ENCODE data around the gene WBP2. TPM values are rescaled to one million over a fixed set of nuclear protein-coding genes. Genes with fewer than 3 reads are reported as not detected.

The WBP2 gene
- polyA plus RNA-seq, 1 donor from 2014 or later: 21.7 TPM

DNA sequence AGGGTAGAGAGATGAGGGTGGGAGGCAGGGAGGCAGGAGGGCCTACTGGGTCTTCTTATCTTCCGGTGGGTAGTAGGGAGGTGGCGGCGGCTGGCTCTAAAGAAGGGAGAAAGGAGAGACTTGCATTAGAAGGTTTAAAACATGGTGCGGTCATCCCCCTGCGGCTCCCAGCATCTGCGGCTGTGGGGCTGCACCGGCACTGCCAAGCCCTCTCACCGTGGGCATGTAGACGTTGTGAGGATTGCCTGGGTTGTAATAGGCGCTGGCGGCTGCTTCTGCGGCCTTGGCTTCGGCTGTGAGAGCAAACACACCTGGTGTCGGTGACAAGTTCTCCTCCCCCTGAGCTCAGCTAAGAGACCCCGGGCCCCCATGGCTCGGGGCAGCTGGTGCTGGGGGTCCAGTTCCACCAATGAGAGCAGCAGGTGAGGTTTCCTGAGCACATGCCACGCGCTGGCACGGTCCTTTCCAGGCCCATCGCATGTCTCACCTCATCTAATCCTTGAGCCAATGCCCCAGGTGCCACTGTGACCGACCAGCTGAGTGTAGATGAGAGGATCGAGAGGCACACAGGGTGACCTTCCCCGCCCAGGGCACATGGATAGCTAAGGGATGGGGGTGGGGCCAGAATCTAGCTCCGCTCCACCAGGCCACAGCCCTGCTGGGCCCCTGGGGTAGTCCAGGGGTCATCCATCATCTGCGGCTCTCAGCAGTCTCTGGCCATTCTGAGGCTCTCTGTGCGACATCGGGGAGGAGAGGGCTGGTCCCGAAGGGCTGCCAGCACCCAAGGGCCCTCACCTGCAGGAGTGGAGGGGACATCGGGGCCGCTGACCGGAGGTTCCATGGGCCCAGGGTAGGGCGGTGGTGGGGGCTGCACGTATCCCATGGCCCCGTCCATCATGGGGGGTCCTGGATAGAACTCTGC lies 8.2 kb downstream of the WBP2 start:
- Histone ChIP-seq H3K9me2 (ENCODE audit: insufficient read depth, low read length) (no peaks in the 10 kb centered on the region), H3K9ac (ENCODE audit: low read length) (no peak overlapping the region), H3K27me3 (ENCODE audit: insufficient read depth, low read depth, low read length) (no peaks in the 10 kb centered on the region), H3K79me2 (replicated peaks; ENCODE audit: insufficient read depth, low read length) (no peaks in the 10 kb centered on the region), H3K36me3 (ENCODE audit: insufficient read depth, low read length) (no peaks in the 10 kb centered on the region), H3F3A (ENCODE audit: insufficient read depth, low read length, poor library complexity, severe bottlenecking) (no peaks in the 10 kb centered on the region), H3K27ac (ENCODE audit: low read length) (no peak overlapping the region), H3K9me3 (ENCODE audit: low read length) (no peaks in the 10 kb centered on the region), H3K4me3 (ENCODE audit: low read length) (no peak overlapping the region), H2AFZ (ENCODE audit: low read depth, low read length) (no peak overlapping the region), H3K4me2 (ENCODE audit: low read length) (no peak overlapping the region), H4K20me1 (ENCODE audit: insufficient read depth) (no peaks in the 10 kb centered on the region)
- TF ChIP-seq TAF1 (IDR thresholded peaks at IDR 0.05; ENCODE audit: low read depth) (no peak), SMC3 (conservative IDR thresholded peaks at IDR 0.05; ENCODE audit: poor library complexity) (no peak), RAD21 (conservative IDR thresholded peaks at IDR 0.05) (no peak), EZH2 (IDR thresholded peaks at IDR 0.05; ENCODE audit: borderline replicate concordance, insufficient read depth, low read length, poor library complexity, severe bottlenecking) (no peak), MXI1 (conservative IDR thresholded peaks at IDR 0.05; ENCODE audit: poor library complexity, severe bottlenecking) (no peak), EP300 (conservative IDR thresholded peaks at IDR 0.05; ENCODE audit: poor library complexity, severe bottlenecking) (no peak), POLR2AphosphoS5 (IDR thresholded peaks at IDR 0.05) (no peak)
- TF ChIP-seq, protein P1, sequence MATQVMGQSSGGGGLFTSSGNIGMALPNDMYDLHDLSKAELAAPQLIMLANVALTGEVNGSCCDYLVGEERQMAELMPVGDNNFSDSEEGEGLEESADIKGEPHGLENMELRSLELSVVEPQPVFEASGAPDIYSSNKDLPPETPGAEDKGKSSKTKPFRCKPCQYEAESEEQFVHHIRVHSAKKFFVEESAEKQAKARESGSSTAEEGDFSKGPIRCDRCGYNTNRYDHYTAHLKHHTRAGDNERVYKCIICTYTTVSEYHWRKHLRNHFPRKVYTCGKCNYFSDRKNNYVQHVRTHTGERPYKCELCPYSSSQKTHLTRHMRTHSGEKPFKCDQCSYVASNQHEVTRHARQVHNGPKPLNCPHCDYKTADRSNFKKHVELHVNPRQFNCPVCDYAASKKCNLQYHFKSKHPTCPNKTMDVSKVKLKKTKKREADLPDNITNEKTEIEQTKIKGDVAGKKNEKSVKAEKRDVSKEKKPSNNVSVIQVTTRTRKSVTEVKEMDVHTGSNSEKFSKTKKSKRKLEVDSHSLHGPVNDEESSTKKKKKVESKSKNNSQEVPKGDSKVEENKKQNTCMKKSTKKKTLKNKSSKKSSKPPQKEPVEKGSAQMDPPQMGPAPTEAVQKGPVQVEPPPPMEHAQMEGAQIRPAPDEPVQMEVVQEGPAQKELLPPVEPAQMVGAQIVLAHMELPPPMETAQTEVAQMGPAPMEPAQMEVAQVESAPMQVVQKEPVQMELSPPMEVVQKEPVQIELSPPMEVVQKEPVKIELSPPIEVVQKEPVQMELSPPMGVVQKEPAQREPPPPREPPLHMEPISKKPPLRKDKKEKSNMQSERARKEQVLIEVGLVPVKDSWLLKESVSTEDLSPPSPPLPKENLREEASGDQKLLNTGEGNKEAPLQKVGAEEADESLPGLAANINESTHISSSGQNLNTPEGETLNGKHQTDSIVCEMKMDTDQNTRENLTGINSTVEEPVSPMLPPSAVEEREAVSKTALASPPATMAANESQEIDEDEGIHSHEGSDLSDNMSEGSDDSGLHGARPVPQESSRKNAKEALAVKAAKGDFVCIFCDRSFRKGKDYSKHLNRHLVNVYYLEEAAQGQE (IDR thresholded peaks at IDR 0.05; ENCODE audit: borderline replicate concordance): no peak
- TF ChIP-seq, protein P2, sequence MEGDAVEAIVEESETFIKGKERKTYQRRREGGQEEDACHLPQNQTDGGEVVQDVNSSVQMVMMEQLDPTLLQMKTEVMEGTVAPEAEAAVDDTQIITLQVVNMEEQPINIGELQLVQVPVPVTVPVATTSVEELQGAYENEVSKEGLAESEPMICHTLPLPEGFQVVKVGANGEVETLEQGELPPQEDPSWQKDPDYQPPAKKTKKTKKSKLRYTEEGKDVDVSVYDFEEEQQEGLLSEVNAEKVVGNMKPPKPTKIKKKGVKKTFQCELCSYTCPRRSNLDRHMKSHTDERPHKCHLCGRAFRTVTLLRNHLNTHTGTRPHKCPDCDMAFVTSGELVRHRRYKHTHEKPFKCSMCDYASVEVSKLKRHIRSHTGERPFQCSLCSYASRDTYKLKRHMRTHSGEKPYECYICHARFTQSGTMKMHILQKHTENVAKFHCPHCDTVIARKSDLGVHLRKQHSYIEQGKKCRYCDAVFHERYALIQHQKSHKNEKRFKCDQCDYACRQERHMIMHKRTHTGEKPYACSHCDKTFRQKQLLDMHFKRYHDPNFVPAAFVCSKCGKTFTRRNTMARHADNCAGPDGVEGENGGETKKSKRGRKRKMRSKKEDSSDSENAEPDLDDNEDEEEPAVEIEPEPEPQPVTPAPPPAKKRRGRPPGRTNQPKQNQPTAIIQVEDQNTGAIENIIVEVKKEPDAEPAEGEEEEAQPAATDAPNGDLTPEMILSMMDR (IDR thresholded peaks at IDR 0.05; ENCODE audit: poor library complexity, severe bottlenecking): no peak

DNA sequence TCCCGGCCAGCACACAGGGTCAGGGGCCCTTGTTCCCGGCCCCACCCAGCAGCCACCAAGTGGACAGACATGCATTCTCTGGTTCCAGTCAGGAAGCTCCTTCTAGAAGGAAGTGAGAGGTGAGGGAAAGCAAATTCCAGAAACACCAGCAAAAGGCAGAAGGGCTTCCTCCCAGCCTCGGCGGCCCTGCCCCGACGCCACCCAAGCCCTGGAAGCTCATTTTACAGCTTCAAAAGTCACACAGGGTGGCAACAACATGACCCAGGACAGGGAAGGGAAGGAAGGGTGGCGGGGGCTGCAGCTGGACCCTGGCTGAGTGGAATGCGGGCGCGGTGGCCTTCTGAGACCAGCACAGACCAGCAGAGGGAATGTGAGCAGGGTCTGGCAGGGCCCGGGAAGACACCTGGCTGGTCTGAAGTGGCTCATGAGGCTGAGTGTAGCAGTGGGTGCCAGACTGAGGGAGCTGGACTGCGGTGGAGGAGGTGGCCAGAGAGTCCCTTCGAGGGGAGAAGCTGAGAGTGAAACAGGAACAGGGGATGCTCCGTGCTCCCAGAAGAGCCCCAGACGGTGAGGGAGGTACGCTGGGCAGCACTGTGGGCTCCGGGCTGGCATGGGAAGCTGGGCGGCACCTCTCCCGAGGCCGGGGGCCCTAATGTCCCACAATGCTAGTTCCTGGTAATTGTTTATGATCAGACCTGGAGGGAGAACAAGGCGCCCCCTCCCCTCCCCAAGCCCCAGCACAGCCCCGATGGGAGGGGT lies 9.0 kb downstream of the WBP2 start:
- TF ChIP-seq SMC3 (conservative IDR thresholded peaks at IDR 0.05; ENCODE audit: poor library complexity) (no peak), MXI1 (conservative IDR thresholded peaks at IDR 0.05; ENCODE audit: poor library complexity, severe bottlenecking) (no peak), POLR2AphosphoS5 (IDR thresholded peaks at IDR 0.05) (no peak), TAF1 (IDR thresholded peaks at IDR 0.05; ENCODE audit: low read depth) (no peak), EP300 (conservative IDR thresholded peaks at IDR 0.05; ENCODE audit: poor library complexity, severe bottlenecking) (no peak), EZH2 (IDR thresholded peaks at IDR 0.05; ENCODE audit: borderline replicate concordance, insufficient read depth, low read length, poor library complexity, severe bottlenecking) (no peak), RAD21 (conservative IDR thresholded peaks at IDR 0.05) (no peak)
- TF ChIP-seq, protein P2 (IDR thresholded peaks at IDR 0.05; ENCODE audit: poor library complexity, severe bottlenecking): no peak
- TF ChIP-seq, protein P1 (IDR thresholded peaks at IDR 0.05; ENCODE audit: borderline replicate concordance): no peak
- H3K9ac ChIP-seq (ENCODE audit: low read length): no peak overlapping the region

More for the DNA sequence above, 9.0 kb downstream of the WBP2 start:
- no peak overlapping the region for H3K4me3 ChIP-seq (ENCODE audit: low read length)
- no peak overlapping the region for H3K4me2 ChIP-seq (ENCODE audit: low read length)
- no peaks in the 10 kb centered on the region for H3K9me2 ChIP-seq (ENCODE audit: insufficient read depth, low read length)
- H3F3A ChIP-seq (ENCODE audit: insufficient read depth, low read length, poor library complexity, severe bottlenecking): no peaks in the 10 kb centered on the region
- no peak overlapping the region for H3K27ac ChIP-seq (ENCODE audit: low read length)
- H2AFZ ChIP-seq (ENCODE audit: low read depth, low read length): no peak overlapping the region
- no peaks in the 10 kb centered on the region for H3K36me3 ChIP-seq (ENCODE audit: insufficient read depth, low read length)
- H3K79me2 ChIP-seq (replicated peaks; ENCODE audit: insufficient read depth, low read length): no peaks in the 10 kb centered on the region
- no peaks in the 10 kb centered on the region for H3K9me3 ChIP-seq (ENCODE audit: low read length)
- no peaks in the 10 kb centered on the region for H4K20me1 ChIP-seq (ENCODE audit: insufficient read depth)
- no peaks in the 10 kb centered on the region for H3K27me3 ChIP-seq (ENCODE audit: insufficient read depth, low read depth, low read length)
